HL-60 (cell line): ENCODE measurements around the gene ANKRD6.

Source experiments
- DNase-seq, 2 experiments: peaks; one replicate each; pipeline ENCODE4 v3.0.0-alpha.2; 2010 to 2020; ENCODE audit warnings: low read depth in 1 of 2, low spot score in 1 of 2
- H3K27ac ChIP-seq: fragments of 250-450 bp; sonication (Bioruptor Pico); replicated peaks from 2 replicates; pipeline ENCODE4 v1.5.1; 2020; ENCODE audit warnings: mild to moderate bottlenecking, moderate library complexity
- H3K27me3 ChIP-seq: fragments of 250-450 bp; sonication (Bioruptor Pico); 2 replicates; pipeline ENCODE4 v1.5.1; 2021; ENCODE audit warnings: mild to moderate bottlenecking, moderate library complexity; ENCODE audit not compliant: insufficient read depth, poor library complexity, severe bottlenecking
- H3K4me3 ChIP-seq: replicated peaks from 2 replicates; pipeline ENCODE4 v1.5.1; 2011; ENCODE audit warnings: mild to moderate bottlenecking, control low read depth, low read length; ENCODE audit not compliant: insufficient read depth
- CTCF ChIP-seq: IDR thresholded peaks from one replicate; pipeline ENCODE4 v1.5.1; 2011; ENCODE audit warnings: low read length, control low read depth, inconsistent platforms; ENCODE audit not compliant: insufficient read depth
- GABPA ChIP-seq: IDR thresholded peaks from 2 replicates; pipeline ENCODE4 v1.6.1; 2012; ENCODE audit warnings: low read depth
- POLR2AphosphoS5 ChIP-seq: IDR thresholded peaks from 2 replicates; pipeline ENCODE4 v1.6.1; 2012; ENCODE audit warnings: low read depth
- REST ChIP-seq: IDR thresholded peaks from 2 replicates; pipeline ENCODE4 v1.6.1; 2012; ENCODE audit warnings: low read depth; ENCODE audit not compliant: insufficient replicate concordance
- SPI1 ChIP-seq: IDR thresholded peaks from 2 replicates; pipeline ENCODE4 v1.6.1; 2012; ENCODE audit warnings: low read depth, mild to moderate bottlenecking, borderline replicate concordance

The ANKRD6 gene

GRCh38 chr6:89669002-89669401 is 236.1 kb downstream of the ANKRD6 start:
- no peaks in the 10 kb centered on the region for H3K27me3 ChIP-seq
- TF ChIP-seq SPI1 (no peak), CTCF (no peak), POLR2AphosphoS5 (no peak), REST (no peak), GABPA (no peak)
- no peak overlapping the region for H3K4me3 ChIP-seq
- no peak overlapping the region for H3K27ac ChIP-seq
- DNase-seq, result no peak

- no peak for TF ChIP-seq SPI1
- TF ChIP-seq CTCF, result no peak
- no peak for TF ChIP-seq POLR2AphosphoS5
- no peak for TF ChIP-seq GABPA
- TF ChIP-seq REST, result no peak
- H3K4me3 ChIP-seq, result no peak overlapping the region
- no peaks in the 10 kb centered on the region for H3K27me3 ChIP-seq
- H3K27ac ChIP-seq, result no peak overlapping the region
- no peak for DNase-seq
Measured at GRCh38 chr6:89670935-89671565, 238.1 kb downstream of the ANKRD6 start.

- H3K4me3 ChIP-seq, result no peak overlapping the region
- no peak for DNase-seq
- TF ChIP-seq GABPA, result no peak
- TF ChIP-seq CTCF, result no peak
- no peak overlapping the region for H3K27ac ChIP-seq
- no peaks in the 10 kb centered on the region for H3K27me3 ChIP-seq
Measured at GRCh38 chr6:89675949-89676748, 243.2 kb downstream of the ANKRD6 start.
